Neuronal stem cell (in vitro differentiated cells): ENCODE data around the gene VWF.

Experiments
- DNase-seq: peaks from one replicate; pipeline ENCODE4 v3.0.0-alpha.2; 2013; ENCODE audit warnings: low spot score
- H2AFZ ChIP-seq: one replicate; pipeline ENCODE4 v1.6.1; 2013; ENCODE audit warnings: mild to moderate bottlenecking, low read length, inconsistent platforms
- H2AK5ac ChIP-seq: 2 replicates; pipeline ENCODE4 v1.6.1; 2013; ENCODE audit warnings: low read depth, mild to moderate bottlenecking, inconsistent platforms, low read length, moderate library complexity, mixed read lengths
- H2BK120ac ChIP-seq: 2 replicates; pipeline ENCODE4 v1.6.1; 2013; ENCODE audit warnings: low read depth, mild to moderate bottlenecking, inconsistent platforms, low read length, moderate library complexity, mixed read lengths
- H2BK12ac ChIP-seq: one replicate; pipeline ENCODE4 v1.6.1; 2013; ENCODE audit warnings: low read length, inconsistent platforms
- H2BK15ac ChIP-seq: 2 replicates; pipeline ENCODE4 v1.6.1; 2013; ENCODE audit warnings: mild to moderate bottlenecking, low read length, inconsistent platforms, mixed read lengths
- H2BK5ac ChIP-seq: one replicate; pipeline ENCODE4 v1.6.1; 2013; ENCODE audit warnings: inconsistent platforms, mild to moderate bottlenecking, low read length, moderate library complexity
- H3K14ac ChIP-seq: one replicate; pipeline ENCODE4 v1.6.1; 2013; ENCODE audit warnings: low read length, inconsistent platforms
- H3K18ac ChIP-seq: 2 replicates; pipeline ENCODE4 v1.6.1; 2013; ENCODE audit warnings: low read length, inconsistent platforms
- H3K23ac ChIP-seq: 2 replicates; pipeline ENCODE4 v1.6.1; 2013; ENCODE audit warnings: low read depth, mild to moderate bottlenecking, mixed read lengths, low read length, inconsistent platforms; ENCODE audit not compliant: poor library complexity
- H3K27ac ChIP-seq: replicated peaks from 3 replicates; pipeline ENCODE4 v1.5.1; 2013; ENCODE audit warnings: low read length, inconsistent platforms
- H3K27me3 ChIP-seq, 3 experiments: 2 replicates each; pipeline ENCODE4 v1.6.1; 2013; ENCODE audit warnings: low read length in 3 of 3, mild to moderate bottlenecking in 2 of 3, inconsistent platforms in 1 of 3, low read depth in 1 of 3, mixed read lengths in 1 of 3, moderate library complexity in 1 of 3; ENCODE audit not compliant: control insufficient read depth in 3 of 3, insufficient read depth in 3 of 3
- H3K36me3 ChIP-seq, 2 donors: replicated peaks in 1 of 2; 2 replicates each; pipeline ENCODE4 v1.6.1; 2013; ENCODE audit warnings: low read length in 2 of 2; ENCODE audit not compliant: control insufficient read depth in 2 of 2, insufficient read depth in 2 of 2
- H3K4ac ChIP-seq: 2 replicates; pipeline ENCODE4 v1.6.1; 2013; ENCODE audit warnings: inconsistent platforms, mild to moderate bottlenecking, low read length, moderate library complexity
- H3K4me1 ChIP-seq, 2 donors: 1 replicate in 1 of 2; 2 replicates in 1 of 2; pipeline ENCODE4 v1.6.1; 2013; ENCODE audit warnings: low read length in 2 of 2, low read depth in 1 of 2; ENCODE audit not compliant: control insufficient read depth in 2 of 2, insufficient read depth in 1 of 2
- H3K4me2 ChIP-seq: one replicate; pipeline ENCODE4 v1.6.1; 2013; ENCODE audit warnings: mild to moderate bottlenecking, low read length, inconsistent platforms; ENCODE audit not compliant: insufficient read depth, poor library complexity, severe bottlenecking
- H3K4me3 ChIP-seq, 2 donors: 2 replicates each; pipeline ENCODE4 v1.5.1; 2013; ENCODE audit warnings: low read length in 2 of 2, mild to moderate bottlenecking in 2 of 2, inconsistent platforms in 1 of 2, moderate library complexity in 1 of 2
- H3K79me1 ChIP-seq: one replicate; pipeline ENCODE4 v1.6.1; 2013; ENCODE audit warnings: low read depth, mild to moderate bottlenecking, inconsistent platforms, low read length, moderate library complexity
- H3K9ac ChIP-seq: one replicate; pipeline ENCODE4 v1.6.1; 2013; ENCODE audit warnings: mild to moderate bottlenecking, low read depth, low read length, inconsistent platforms; ENCODE audit not compliant: poor library complexity
- H3K9me3 ChIP-seq, 2 donors: replicated peaks in 1 of 2; 2 replicates each; pipeline versions ENCODE3 to v1.6.1; 2013; ENCODE audit warnings: low read length in 2 of 2, mild to moderate bottlenecking in 2 of 2, inconsistent platforms in 1 of 2, low read depth in 1 of 2, mixed read lengths in 1 of 2, moderate library complexity in 1 of 2; ENCODE audit not compliant: control insufficient read depth in 2 of 2, insufficient read depth in 1 of 2
- H4K8ac ChIP-seq: one replicate; pipeline ENCODE4 v1.6.1; 2013; ENCODE audit warnings: low read depth, mild to moderate bottlenecking, inconsistent platforms, low read length, moderate library complexity
- H4K91ac ChIP-seq: one replicate; pipeline ENCODE4 v1.6.1; 2013; ENCODE audit warnings: low read length, low read depth, mild to moderate bottlenecking, inconsistent platforms; ENCODE audit not compliant: poor library complexity
- WGBS, 2 donors: extraction: QIAGEN DNeasy Blood & Tissue Kit; methylation state at CpG; one replicate each; pipeline ENCODE4 v1.1.7; 2013; ENCODE audit warnings: missing lambda C conversion rate in 2 of 2, mixed read lengths in 1 of 2; ENCODE audit not compliant: insufficient read length in 2 of 2, insufficient replicate concordance in 1 of 2; ENCODE audit errors: extremely low coverage in 2 of 2; 5-methylcytosine and 5-hydroxymethylcytosine counted together

Gene VWF

DNA sequence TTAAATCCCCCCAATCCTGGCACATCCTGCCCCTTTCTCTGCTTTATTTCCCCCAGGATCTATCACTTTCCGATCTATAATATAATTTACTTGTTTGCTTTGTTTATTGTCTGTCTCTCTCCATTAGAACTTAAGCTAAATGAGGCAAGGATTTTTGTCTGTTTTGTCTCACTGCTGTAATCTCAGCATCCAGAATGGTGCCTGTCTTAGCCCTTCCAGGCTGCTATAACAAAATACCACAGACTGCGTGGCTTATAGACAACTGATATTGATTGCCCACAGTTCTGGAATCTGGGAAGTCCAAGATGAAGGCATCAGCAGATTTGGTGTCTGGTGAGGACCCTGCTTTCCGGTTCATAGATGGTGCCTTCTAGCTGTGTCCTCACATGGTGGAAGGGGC lies 65.2 kb downstream of the VWF start:
- Histone ChIP-seq H3K79me1 (peaks cover 2% of the 10 kb centered on the region), H2BK15ac (no peak overlapping the region), H3K4me3 (no peak overlapping the region), H4K91ac (no peak overlapping the region), H3K23ac (no peak overlapping the region), H2AFZ (no peak overlapping the region), H3K27ac (no peak overlapping the region), H2BK5ac (no peak overlapping the region), H3K18ac (no peak overlapping the region), H3K27me3 (peaks cover 0 to 9% (median 0%) of the 10 kb centered on the region in 3 experiments), H3K36me3 (no peaks in the 10 kb centered on the region), H3K4ac (no peak overlapping the region), H2BK12ac (no peak overlapping the region), H2BK120ac (no peak overlapping the region), H2AK5ac (no peak overlapping the region), H4K8ac (no peak overlapping the region), H3K4me2 (no peak overlapping the region), H3K14ac (no peak overlapping the region), H3K9me3 (no peaks in the 10 kb centered on the region), H3K9ac (no peak overlapping the region), H3K4me1 (peaks cover 6 to 8% of the 10 kb centered on the region in 2 donors)
- no CpG with 5 or more reads among the region's 3 CpGs for WGBS, 2 donors
- DNase-seq, result no peak

DNA sequence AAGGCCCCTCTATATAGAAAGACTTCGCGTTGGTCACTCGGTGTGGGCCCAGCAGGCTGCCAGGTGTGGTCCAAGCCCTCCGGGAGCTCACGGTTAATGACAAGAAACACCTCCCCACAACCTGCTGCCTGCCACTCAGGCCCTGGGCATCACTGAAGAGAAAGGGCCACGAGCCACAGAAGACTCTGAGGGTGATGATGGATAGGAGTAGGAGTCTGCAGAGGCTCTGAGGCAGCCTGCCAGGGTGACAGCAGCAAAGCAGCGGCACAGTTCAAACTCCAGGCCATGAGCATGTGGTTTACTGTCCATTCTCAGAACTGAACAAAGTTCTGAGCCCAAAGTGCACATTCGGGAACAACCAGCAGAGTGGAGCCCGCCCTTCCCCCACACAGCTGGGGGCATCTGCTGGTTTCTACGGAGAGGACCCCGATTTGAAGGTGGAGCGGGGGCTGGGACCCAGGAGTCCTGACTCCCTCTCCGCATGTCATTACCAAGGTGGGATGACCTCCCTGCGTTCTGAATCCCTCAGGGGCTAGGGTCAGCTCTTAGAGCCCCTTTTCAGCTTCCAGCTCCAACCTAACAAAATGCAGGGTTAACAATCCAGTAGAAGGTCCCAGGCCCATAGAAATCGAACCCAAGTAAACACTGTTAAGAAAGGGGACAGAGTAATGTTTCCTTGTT lies 65.8 kb downstream of the VWF start:
- H2AFZ ChIP-seq, result no peak overlapping the region

DNA sequence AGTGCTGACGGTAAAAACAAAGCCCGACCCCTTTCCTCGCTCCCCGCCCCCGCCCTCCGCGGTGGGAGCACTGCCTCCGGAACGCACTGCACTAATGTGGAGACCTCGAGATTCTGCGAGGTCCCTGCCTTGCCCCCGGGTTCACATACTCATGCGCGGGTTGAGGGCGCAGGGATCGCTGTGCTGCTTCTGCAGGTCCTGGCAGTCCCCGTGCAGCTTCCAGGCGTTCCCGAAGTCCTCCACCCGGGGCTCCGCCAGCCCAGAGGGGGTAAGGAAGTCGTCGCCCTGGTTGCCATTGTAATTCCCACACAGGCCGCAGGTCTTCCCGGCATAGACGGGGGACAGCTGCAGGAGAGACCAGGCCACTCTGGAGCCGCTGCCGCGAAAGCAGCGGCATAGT lies 66.8 kb downstream of the VWF start:
- no peak overlapping the region for H2BK120ac ChIP-seq
- H3K79me1 ChIP-seq, result no peaks in the 10 kb centered on the region
- no peak for DNase-seq
- H3K14ac ChIP-seq, result no peak overlapping the region
- no CpG with 5 or more reads among the region's 30 CpGs for WGBS, 2 donors
- no peak overlapping the region for H3K9ac ChIP-seq
- peaks cover 5 to 11% of the 10 kb centered on the region in 2 donors for H3K4me1 ChIP-seq
- peak overlapping the region; percentile 61 for H3K4me2 ChIP-seq
- peaks cover 0 to 3% of the 10 kb centered on the region in 2 donors for H3K9me3 ChIP-seq
- H2AFZ ChIP-seq, result peak overlapping the region; percentile 76
- no peak overlapping the region for H3K27ac ChIP-seq
- H4K8ac ChIP-seq, result no peak overlapping the region
- H2BK12ac ChIP-seq, result no peak overlapping the region
- H4K91ac ChIP-seq, result no peak overlapping the region
- H3K4me3 ChIP-seq, result peak overlapping the region in 1 of 2 donors; percentile 10
- no peak overlapping the region for H3K23ac ChIP-seq
- H3K4ac ChIP-seq, result no peak overlapping the region
- no peak overlapping the region for H2AK5ac ChIP-seq
- H3K18ac ChIP-seq, result peak overlapping the region; percentile 95
- H2BK15ac ChIP-seq, result no peak overlapping the region
- peaks cover 0 to 9% (median 0%) of the 10 kb centered on the region in 3 experiments for H3K27me3 ChIP-seq
- no peaks in the 10 kb centered on the region for H3K36me3 ChIP-seq
- H2BK5ac ChIP-seq, result no peak overlapping the region

More for the DNA sequence above, 65.8 kb downstream of the VWF start:
- Histone ChIP-seq H3K36me3 (no peaks in the 10 kb centered on the region), H3K27ac (no peak overlapping the region), H2AK5ac (no peak overlapping the region), H2BK15ac (no peak overlapping the region), H3K27me3 (peaks cover 0 to 9% (median 0%) of the 10 kb centered on the region in 3 experiments), H3K14ac (no peak overlapping the region), H3K23ac (no peak overlapping the region), H2BK5ac (no peak overlapping the region), H3K9ac (no peak overlapping the region), H3K4me1 (peaks cover 8 to 11% of the 10 kb centered on the region in 2 donors), H3K4me2 (no peak overlapping the region), H3K9me3 (no peaks in the 10 kb centered on the region), H4K8ac (no peak overlapping the region), H3K18ac (peak overlapping the region; percentile 1), H3K4me3 (no peak overlapping the region), H3K4ac (no peak overlapping the region), H2BK12ac (no peak overlapping the region), H4K91ac (no peak overlapping the region), H2BK120ac (no peak overlapping the region), H3K79me1 (no peaks in the 10 kb centered on the region)
- no peak for DNase-seq
- no CpG with 5 or more reads among the region's 15 CpGs for WGBS, 2 donors

DNA sequence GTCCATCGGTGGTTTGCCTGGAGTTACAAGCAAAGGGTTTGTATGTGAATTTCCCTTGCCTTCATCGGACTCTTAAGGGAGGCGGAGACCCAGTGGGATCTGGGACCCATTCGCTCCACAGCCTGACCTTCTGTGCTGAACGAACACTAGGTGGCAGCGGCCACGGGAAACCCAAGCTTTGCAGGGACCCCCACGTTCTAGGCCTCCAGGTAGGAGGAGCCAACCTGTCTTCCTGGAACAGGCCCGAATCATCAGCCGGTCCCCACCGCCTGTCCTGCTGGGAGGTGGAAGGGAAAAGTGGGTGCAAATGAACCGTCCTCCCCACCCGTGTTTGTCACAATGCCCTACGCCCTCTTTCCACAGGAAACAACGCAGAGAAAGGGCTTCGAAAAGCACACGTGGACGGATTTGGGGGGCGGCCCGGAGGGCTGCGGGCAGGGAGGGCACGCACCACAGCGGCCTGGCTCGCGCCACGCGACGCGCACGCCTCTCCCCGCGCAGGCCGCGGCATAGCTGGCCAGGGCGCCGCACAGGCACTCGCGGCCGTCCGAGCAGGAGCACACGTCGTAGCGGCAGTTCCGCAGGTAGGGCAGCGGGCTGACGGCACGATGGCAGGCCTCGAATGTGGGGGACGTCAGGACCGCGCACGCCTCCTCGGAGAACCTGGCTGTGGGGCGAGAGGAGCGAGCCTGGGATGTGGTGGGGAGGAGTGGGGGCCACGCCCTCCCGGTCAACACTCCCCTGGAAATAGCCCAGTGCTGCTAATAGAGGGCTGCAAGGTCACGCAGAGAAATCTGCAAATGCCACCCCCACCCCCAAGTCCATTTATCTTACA lies 67.8 kb downstream of the VWF start:
- peaks cover 0 to 9% (median 0%) of the 10 kb centered on the region in 3 experiments for H3K27me3 ChIP-seq
- H3K9me3 ChIP-seq, result peaks cover 0 to 14% of the 10 kb centered on the region in 2 donors
- peak overlapping the region; percentile 93 for H3K18ac ChIP-seq
- no peak overlapping the region for H2BK5ac ChIP-seq
- peak overlapping the region; percentile 61 for H2AFZ ChIP-seq
- no peak overlapping the region for H3K27ac ChIP-seq
- no peak overlapping the region for H2BK15ac ChIP-seq
- H3K4me3 ChIP-seq, result peak overlapping the region in 1 of 2 donors; percentile 67
- peaks cover 5 to 11% of the 10 kb centered on the region in 2 donors for H3K4me1 ChIP-seq
- no peak overlapping the region for H3K23ac ChIP-seq
- no peak overlapping the region for H3K14ac ChIP-seq
- H3K4ac ChIP-seq, result no peak overlapping the region
- peak overlapping the region; percentile 75 for H3K9ac ChIP-seq
- no peak for DNase-seq
- no peak overlapping the region for H3K4me2 ChIP-seq
- H3K79me1 ChIP-seq, result no peaks in the 10 kb centered on the region
- H4K91ac ChIP-seq, result peak overlapping the region; percentile 11
- no peak overlapping the region for H2BK120ac ChIP-seq
- H3K36me3 ChIP-seq, result peaks cover 0 to 1% of the 10 kb centered on the region in 2 donors
- no peak overlapping the region for H4K8ac ChIP-seq
- H2BK12ac ChIP-seq, result no peak overlapping the region
- WGBS, 2 donors, result no CpG with 5 or more reads among the region's 58 CpGs
- H2AK5ac ChIP-seq, result no peak overlapping the region
